ENCODE results near the gene OR1S1. TPM values are rescaled to one million over a fixed set of nuclear protein-coding genes. Genes with fewer than 3 reads are reported as not detected.

Gene OR1S1
- total and polyA plus RNA-seq, 2 experiments from 2014 or later: not detected

- Histone ChIP-seq H3K27ac (no peak overlapping the region), H3K4me3 (no peak overlapping the region), H3K36me3 (no peaks in the 10 kb centered on the region), H3K27me3 (no peaks in the 10 kb centered on the region), H3K4me1 (ENCODE audit: low read depth) (no peaks in the 10 kb centered on the region), H3K9me3 (ENCODE audit: low read depth) (no peaks in the 10 kb centered on the region)
- TF ChIP-seq, protein P1, sequence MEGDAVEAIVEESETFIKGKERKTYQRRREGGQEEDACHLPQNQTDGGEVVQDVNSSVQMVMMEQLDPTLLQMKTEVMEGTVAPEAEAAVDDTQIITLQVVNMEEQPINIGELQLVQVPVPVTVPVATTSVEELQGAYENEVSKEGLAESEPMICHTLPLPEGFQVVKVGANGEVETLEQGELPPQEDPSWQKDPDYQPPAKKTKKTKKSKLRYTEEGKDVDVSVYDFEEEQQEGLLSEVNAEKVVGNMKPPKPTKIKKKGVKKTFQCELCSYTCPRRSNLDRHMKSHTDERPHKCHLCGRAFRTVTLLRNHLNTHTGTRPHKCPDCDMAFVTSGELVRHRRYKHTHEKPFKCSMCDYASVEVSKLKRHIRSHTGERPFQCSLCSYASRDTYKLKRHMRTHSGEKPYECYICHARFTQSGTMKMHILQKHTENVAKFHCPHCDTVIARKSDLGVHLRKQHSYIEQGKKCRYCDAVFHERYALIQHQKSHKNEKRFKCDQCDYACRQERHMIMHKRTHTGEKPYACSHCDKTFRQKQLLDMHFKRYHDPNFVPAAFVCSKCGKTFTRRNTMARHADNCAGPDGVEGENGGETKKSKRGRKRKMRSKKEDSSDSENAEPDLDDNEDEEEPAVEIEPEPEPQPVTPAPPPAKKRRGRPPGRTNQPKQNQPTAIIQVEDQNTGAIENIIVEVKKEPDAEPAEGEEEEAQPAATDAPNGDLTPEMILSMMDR (IDR thresholded peaks at IDR 0.05; ENCODE audit: low read depth, low read length): no peak
- peak in 1 of 2 donors; percentile 38 for DNase-seq (ENCODE audit: low read depth in 1 of 2, low spot score in 1 of 2)
Measured at GRCh38 chr11:58179648-58180047, 32.9 kb upstream of the OR1S1 start.

GRCh38 chr11:58186938-58187337, 25.6 kb upstream of the OR1S1 start:
- no peaks in the 10 kb centered on the region for H3K4me1 ChIP-seq (ENCODE audit: low read depth)
- H3K27ac ChIP-seq: no peak overlapping the region
- H3K27me3 ChIP-seq: no peaks in the 10 kb centered on the region
- no peaks in the 10 kb centered on the region for H3K36me3 ChIP-seq
- no peak overlapping the region for H3K4me3 ChIP-seq
- no peak for DNase-seq (ENCODE audit: low read depth in 1 of 2, low spot score in 1 of 2)
- TF ChIP-seq, protein P1 (IDR thresholded peaks at IDR 0.05; ENCODE audit: low read depth, low read length): no peak
- no peaks in the 10 kb centered on the region for H3K9me3 ChIP-seq (ENCODE audit: low read depth)

DNA sequence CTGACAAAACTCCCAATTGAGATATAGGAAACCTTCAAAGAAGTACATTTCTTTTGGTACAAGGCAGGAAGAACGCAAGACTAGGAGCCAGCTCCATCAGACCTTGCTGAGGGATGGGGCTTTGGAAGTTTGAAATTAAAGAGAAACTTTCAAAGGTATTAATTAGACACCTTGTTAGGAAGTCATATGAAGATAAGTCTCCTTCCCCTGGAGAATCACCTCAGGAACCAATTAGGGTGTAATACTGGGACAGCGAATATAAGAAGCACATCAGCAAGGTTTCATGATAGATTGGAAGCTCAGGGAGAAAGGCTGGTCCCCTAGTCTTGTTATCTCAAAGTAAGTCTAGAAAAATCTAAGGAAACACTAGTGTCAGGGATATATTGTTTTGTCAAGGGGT, 23.8 kb upstream of the OR1S1 start, which contains the start of gene OR9Q2:
OR9Q2 (plus strand) TSS at position 301 of the 400 bp plus-strand sequence. CDS start 1,421 bp downstream, outside the sequence.
- no peaks in the 10 kb centered on the region for H3K9me3 ChIP-seq (ENCODE audit: low read depth)
- H3K4me3 ChIP-seq: no peak within 1 kb of the TSS
- no peak for DNase-seq (ENCODE audit: low read depth in 1 of 2, low spot score in 1 of 2)
- H3K36me3 ChIP-seq: no peaks in the 10 kb centered on the region
- no peaks in the 10 kb centered on the region for H3K4me1 ChIP-seq (ENCODE audit: low read depth)
- TF ChIP-seq, protein P1 (IDR thresholded peaks at IDR 0.05; ENCODE audit: low read depth, low read length): no peak
- H3K27me3 ChIP-seq: no peaks in the 10 kb centered on the region
- no peak within 1 kb of the TSS for H3K27ac ChIP-seq

DNA sequence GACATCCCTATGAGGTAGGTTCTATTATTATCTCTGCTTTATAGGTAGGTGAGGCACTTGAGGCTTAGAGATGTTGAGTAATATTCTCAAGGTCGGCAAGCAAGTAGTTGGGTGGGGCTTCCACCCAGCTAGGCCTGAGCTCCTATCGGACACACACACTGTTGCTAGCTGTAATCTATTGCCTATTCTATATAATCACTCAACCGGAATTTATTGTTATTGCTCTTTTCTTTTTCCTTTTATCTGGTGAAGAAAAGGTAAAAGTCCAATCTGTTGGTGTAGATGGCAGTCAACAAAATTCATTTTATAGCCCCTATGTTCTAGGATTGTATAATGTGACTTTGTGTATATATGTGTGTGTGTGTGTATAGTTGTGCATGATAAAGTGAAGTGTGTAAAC, 20.3 kb upstream of the OR1S1 start:
- Histone ChIP-seq H3K4me1 (ENCODE audit: low read depth) (no peaks in the 10 kb centered on the region), H3K27me3 (no peaks in the 10 kb centered on the region), H3K4me3 (no peak overlapping the region), H3K27ac (no peak overlapping the region), H3K9me3 (ENCODE audit: low read depth) (no peaks in the 10 kb centered on the region), H3K36me3 (no peaks in the 10 kb centered on the region)
- TF ChIP-seq, protein P1 (IDR thresholded peaks at IDR 0.05; ENCODE audit: low read depth, low read length): no peak
- DNase-seq (ENCODE audit: low read depth in 1 of 2, low spot score in 1 of 2): no peak

DNA sequence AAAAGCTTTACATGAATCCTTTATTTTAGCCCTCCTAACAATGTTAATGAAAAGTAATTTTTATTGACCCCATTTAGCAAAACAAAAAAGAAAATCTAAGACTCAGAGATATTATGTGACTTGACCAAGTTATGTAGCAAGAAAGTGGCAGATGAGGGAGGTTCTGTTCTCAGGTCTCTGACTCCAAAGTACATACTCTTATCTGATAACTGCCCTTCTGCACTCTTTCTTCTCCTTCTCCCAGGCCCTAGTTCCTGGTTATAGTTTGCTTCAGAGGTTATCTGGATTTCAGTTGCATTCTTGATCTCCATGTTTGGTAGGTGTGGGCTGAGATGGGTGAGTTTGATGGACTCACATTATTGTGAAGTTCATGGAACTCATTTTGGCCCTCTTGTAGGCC, 19.1 kb upstream of the OR1S1 start:
- H3K9me3 ChIP-seq (ENCODE audit: low read depth): no peaks in the 10 kb centered on the region
- TF ChIP-seq, protein P1 (IDR thresholded peaks at IDR 0.05; ENCODE audit: low read depth, low read length): no peak

GRCh38 chr11:58195939-58196338, 16.6 kb upstream of the OR1S1 start:
- Histone ChIP-seq H3K4me3 (no peak overlapping the region), H3K36me3 (no peaks in the 10 kb centered on the region), H3K9me3 (ENCODE audit: low read depth) (no peaks in the 10 kb centered on the region), H3K27me3 (no peaks in the 10 kb centered on the region), H3K27ac (no peak overlapping the region), H3K4me1 (ENCODE audit: low read depth) (no peaks in the 10 kb centered on the region)
- DNase-seq (ENCODE audit: low read depth in 1 of 2, low spot score in 1 of 2): no peak
- TF ChIP-seq, protein P1 (IDR thresholded peaks at IDR 0.05; ENCODE audit: low read depth, low read length): no peak

More for the DNA sequence above, 19.1 kb upstream of the OR1S1 start:
- DNase-seq (ENCODE audit: low read depth in 1 of 2, low spot score in 1 of 2): no peak
- H3K36me3 ChIP-seq: no peaks in the 10 kb centered on the region
- no peaks in the 10 kb centered on the region for H3K4me1 ChIP-seq (ENCODE audit: low read depth)
- H3K4me3 ChIP-seq: no peak overlapping the region
- H3K27me3 ChIP-seq: no peaks in the 10 kb centered on the region
- H3K27ac ChIP-seq: no peak overlapping the region

All from cardiac muscle cell (in vitro differentiated cells and primary cell).